HCT116 (cell line): ENCODE data around the gene SYMPK. TPM values are rescaled to one million over a fixed set of nuclear protein-coding genes. Genes with fewer than 3 reads are reported as not detected.

ENCODE experiments used
- ATAC-seq: fragments of 200-7000 bp; cut with Tn5 transposase; 2 replicates; pipeline ENCODE4 v1.9.1; 2020; ENCODE audit warnings: mild to moderate bottlenecking, moderate library complexity
- BruUV-seq: library from RNA; stranded (reverse); fragments of 400-500 nt; replicated peaks from 2 replicates; lab custom pipeline; 2021; lab: Mats Ljungman, UMichigan
- CTCF ChIA-PET: fragments of 300-600 bp; sonication (Branson Sonifier 250); formaldehyde crosslinking; loops from one replicate; lab custom pipeline; 2021; ENCODE audit warnings: antibody characterized with exemption; lab: Charles Lee
- POLR2A ChIA-PET: fragments of 300-600, 350-600 bp; sonication (Branson Sonifier 250); formaldehyde crosslinking; loops from one replicate; lab custom pipeline; 2021; ENCODE audit warnings: antibody characterized with exemption; lab: Charles Lee
- RAD21 ChIA-PET, 2 experiments: fragments of 300-600 bp; sonication (Branson Sonifier 250); formaldehyde crosslinking; loops; one replicate each; lab custom pipeline; 2023; ENCODE audit warnings: low total read pairs in 2 of 2; ENCODE audit not compliant: uncharacterized antibody in 2 of 2, unreplicated experiment in 2 of 2, low non-redundant PET in 1 of 2; lab: Charles Lee
- DNase-seq: peaks from one replicate; pipeline ENCODE4 v3.0.0-alpha.2; 2010; ENCODE audit warnings: low read depth, low spot score
- H2AFZ ChIP-seq: fragments of 200-600 bp; shearing (Covaris generic), sonication (generic); 2 replicates; pipeline ENCODE4 v1.6.1; 2017; ENCODE audit warnings: low read depth, mixed run types, mixed read lengths, antibody characterized with exemption, low read length; ENCODE audit not compliant: poor library complexity, severe bottlenecking
- H3K27ac ChIP-seq: 2 replicates; pipeline ENCODE4 v1.5.1; 2012; ENCODE audit warnings: low read depth, low read length
- H3K27me3 ChIP-seq: fragments of 200-600 bp; sonication (generic); 2 replicates; pipeline ENCODE4 v1.6.1; 2016; ENCODE audit warnings: mixed run types, low read length, mixed read lengths; ENCODE audit not compliant: insufficient read depth
- H3K36me3 ChIP-seq, 2 experiments: fragments of 200-500 bp in 1 of 2; fragments of 200-600 bp in 1 of 2; sonication (Bioruptor generic) in 1 of 2; sonication (generic) in 1 of 2; 2 replicates each; pipeline versions ENCODE4 v1.5.1 to v1.6.1; 2014 to 2016; ENCODE audit warnings: low read length in 2 of 2, inconsistent platforms in 1 of 2, mixed read lengths in 1 of 2, mixed run types in 1 of 2; ENCODE audit not compliant: insufficient read depth in 2 of 2, control insufficient read depth in 1 of 2
- H3K4me1 ChIP-seq, 2 experiments: fragments of 200-600 bp in 1 of 2; sonication (generic) in 1 of 2; 2 replicates each; pipeline versions ENCODE4 v1.5.1 to v1.6.1; 2012 to 2017; ENCODE audit warnings: low read length in 2 of 2, inconsistent platforms in 1 of 2, mild to moderate bottlenecking in 1 of 2, mixed read lengths in 1 of 2, mixed run types in 1 of 2, moderate library complexity in 1 of 2; ENCODE audit not compliant: insufficient read depth in 2 of 2, control insufficient read depth in 1 of 2
- H3K4me2 ChIP-seq: fragments of 200-600 bp; sonication (generic); 2 replicates; pipeline ENCODE4 v1.6.1; 2017; ENCODE audit warnings: mixed run types, low read length, mixed read lengths
- H3K4me3 ChIP-seq, 2 experiments: fragments of 200-600 bp in 1 of 2; sonication (generic) in 1 of 2; replicated peaks in 1 of 2; 2 replicates each; pipeline ENCODE4 v1.5.1; 2011 to 2016; ENCODE audit warnings: low read length in 2 of 2, control low read depth in 1 of 2, low read depth in 1 of 2, mild to moderate bottlenecking in 1 of 2, mixed read lengths in 1 of 2, mixed run types in 1 of 2
- H3K79me2 ChIP-seq: fragments of 200-600 bp; sonication (generic); 2 replicates; pipeline ENCODE4 v1.6.1; 2017; ENCODE audit warnings: mild to moderate bottlenecking, mixed run types, low read length, moderate library complexity, mixed read lengths; ENCODE audit not compliant: insufficient read depth
- H3K9ac ChIP-seq: fragments of 200-600 bp; sonication (generic); 2 replicates; pipeline ENCODE4 v1.6.1; 2016; ENCODE audit warnings: low read length, mixed read lengths
- H3K9me2 ChIP-seq: fragments of 200-600 bp; sonication (generic), shearing (Covaris generic); 2 replicates; pipeline ENCODE4 v1.6.1; 2017; ENCODE audit warnings: mixed run types, mild to moderate bottlenecking, moderate library complexity; ENCODE audit not compliant: insufficient read depth
- H3K9me3 ChIP-seq, 2 experiments: fragments of 200-500 bp in 1 of 2; fragments of 200-600 bp in 1 of 2; sonication (Bioruptor generic) in 1 of 2; sonication (generic) in 1 of 2; 2 replicates each; pipeline ENCODE4 v1.6.1; 2014 to 2017; ENCODE audit warnings: low read length in 2 of 2, mixed read lengths in 2 of 2, inconsistent platforms in 1 of 2, low read depth in 1 of 2, mild to moderate bottlenecking in 1 of 2, mixed run types in 1 of 2, moderate library complexity in 1 of 2; ENCODE audit not compliant: control insufficient read depth in 1 of 2, insufficient read depth in 1 of 2
- H4K20me1 ChIP-seq: fragments of 200-600 bp; sonication (generic), shearing (Covaris generic); 2 replicates; pipeline ENCODE4 v1.6.1; 2017; ENCODE audit warnings: mixed run types, mild to moderate bottlenecking, moderate library complexity; ENCODE audit not compliant: insufficient read depth
- EGR1 ChIP-seq: IDR thresholded peaks from 2 replicates; pipeline ENCODE4 v1.6.1; 2012; ENCODE audit warnings: low read depth
- EZH2phosphoT487 ChIP-seq: fragments of 200-600 bp; IDR thresholded peaks from 2 replicates; pipeline ENCODE4 v1.6.1; 2018; ENCODE audit warnings: antibody characterized with exemption, borderline replicate concordance
- JUND ChIP-seq: IDR thresholded peaks from 2 replicates; pipeline ENCODE4 v1.6.1; 2012
- intact Hi-C: fragments of 100-400 bp; cut with micrococcal nuclease; formaldehyde crosslinking; loops from 2 replicates; pipeline ENCODE4 v1.10.0; 2022
- total RNA-seq: library from RNA; stranded (reverse); gene quantifications from one replicate; pipeline ENCODE4 v1.2.1, GENCODE V29; 2021; ENCODE audit not compliant: unreplicated experiment

Gene SYMPK
- total RNA-seq, 1 experiment from 2014 or later: 117 TPM

- H3K9me3 ChIP-seq: no peaks in the 10 kb centered on the region
- DNase-seq (no peak), ATAC-seq (no peak)
- no peak overlapping the region for H3K4me2 ChIP-seq
- no peak overlapping the region for H2AFZ ChIP-seq
- intact Hi-C loops: loop anchor here (10.0 kb wide), 1 partner anchor 679 kb away; the partner anchor contains the start of gene PPP1R37
- H3K4me1 ChIP-seq: peaks cover 7 to 25% of the 10 kb centered on the region in 2 experiments
- BruUV-seq: no TSS peak
- peaks cover 0 to 10% of the 10 kb centered on the region in 2 experiments; a peak in 3 of 4 replicates for H3K36me3 ChIP-seq
- RAD21 ChIA-PET: interaction anchor here in 1 of 2 experiments (0.6 kb wide), 1 partner anchor 306 kb away, joined by 3 read pairs; no protein-coding TSS in a partner anchor
- TF ChIP-seq EGR1: no peak
- no peaks in the 10 kb centered on the region for H3K79me2 ChIP-seq
- H3K27me3 ChIP-seq: no peaks in the 10 kb centered on the region
- H4K20me1 ChIP-seq: no peaks in the 10 kb centered on the region
- no peak overlapping the region for H3K9ac ChIP-seq
- H3K4me3 ChIP-seq: no peak overlapping the region
- POLR2A ChIA-PET: no interaction called here
- H3K9me2 ChIP-seq: no peaks in the 10 kb centered on the region
- CTCF ChIA-PET: no interaction called here
- H3K27ac ChIP-seq: no peak overlapping the region
Observed at GRCh38 chr19:45773384-45773783, 89.6 kb downstream of the SYMPK start.

GRCh38 chr19:45772912-45773311 is 90.0 kb downstream of the SYMPK start:
- ATAC-seq: no peak

More at GRCh38 chr19:45772912-45773311, 90.0 kb downstream of the SYMPK start:
- RAD21 ChIA-PET: interaction anchor here in 1 of 2 experiments (0.6 kb wide), 1 partner anchor 306 kb away, joined by 3 read pairs; no protein-coding TSS in a partner anchor
- no peak overlapping the region for H3K27ac ChIP-seq
- POLR2A ChIA-PET: no interaction called here
- CTCF ChIA-PET: no interaction called here
- no peak overlapping the region for H3K9ac ChIP-seq
- H3K4me1 ChIP-seq: peaks cover 7 to 26% of the 10 kb centered on the region in 2 experiments
- H3K4me2 ChIP-seq: no peak overlapping the region
- peaks cover 0 to 10% of the 10 kb centered on the region in 2 experiments; a peak in 3 of 4 replicates for H3K36me3 ChIP-seq
- no peaks in the 10 kb centered on the region for H3K27me3 ChIP-seq
- intact Hi-C loops: loop anchor here (10.0 kb wide), 1 partner anchor 678 kb away; the partner anchor contains the start of gene PPP1R37
- H4K20me1 ChIP-seq: no peaks in the 10 kb centered on the region
- H3K9me2 ChIP-seq: no peaks in the 10 kb centered on the region
- BruUV-seq: no TSS peak
- H2AFZ ChIP-seq: no peak overlapping the region
- no peaks in the 10 kb centered on the region for H3K9me3 ChIP-seq
- DNase-seq: no peak
- TF ChIP-seq EZH2phosphoT487: no peak
- TF ChIP-seq JUND: no peak
- TF ChIP-seq, all 23 proteins: peak for 0
- Histone ChIP-seq H3K4me3 (no peak overlapping the region), H3K79me2 (no peaks in the 10 kb centered on the region)
